Cerebellar nuclear complex (tissue), 1 donor: ENCODE results near the gene SLC4A9.

Source experiments
- DNase-seq, 2 experiments: peaks; one replicate each; lab custom pipeline; 2025; lab: John Stamatoyannopoulos, UW

SLC4A9 gene

DNA sequence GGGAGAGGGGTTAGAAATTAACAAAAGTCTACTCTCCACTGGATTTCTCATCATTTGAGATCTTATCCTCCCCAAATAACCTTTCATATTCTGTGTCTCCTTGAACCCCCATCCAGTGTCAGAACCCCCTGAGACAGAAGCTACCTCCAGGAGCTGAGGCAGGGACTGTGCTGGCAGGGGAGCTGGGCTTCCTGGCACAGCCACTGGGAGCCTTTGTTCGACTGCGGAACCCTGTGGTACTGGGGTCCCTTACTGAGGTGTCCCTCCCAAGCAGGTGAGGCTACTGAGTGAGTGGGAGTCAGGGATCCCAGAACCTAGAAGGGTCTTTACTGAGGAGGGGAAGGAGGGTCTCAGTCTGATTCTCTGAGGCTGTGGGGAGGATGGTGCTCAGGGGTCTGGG is 1.9 kb downstream of the SLC4A9 start:
- no peak for DNase-seq

DNA sequence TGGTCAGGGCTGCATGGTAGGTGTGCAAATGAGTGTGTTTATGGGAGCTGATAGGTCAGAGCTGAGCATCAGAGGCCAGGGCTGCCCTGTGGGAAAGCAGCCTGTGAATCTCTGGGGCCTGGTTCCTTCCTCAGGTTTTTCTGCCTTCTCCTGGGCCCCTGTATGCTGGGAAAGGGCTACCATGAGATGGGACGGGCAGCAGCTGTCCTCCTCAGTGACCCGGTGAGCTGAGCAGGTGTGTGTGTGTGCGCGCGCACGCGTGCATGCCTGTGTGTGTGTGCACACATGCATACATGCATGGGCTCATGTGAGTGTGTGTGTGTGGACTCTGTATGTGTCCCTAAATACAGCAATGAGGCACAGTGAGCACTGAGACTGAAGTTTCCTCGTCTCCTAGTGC is 2.3 kb downstream of the SLC4A9 start:
- no peak for DNase-seq

DNA sequence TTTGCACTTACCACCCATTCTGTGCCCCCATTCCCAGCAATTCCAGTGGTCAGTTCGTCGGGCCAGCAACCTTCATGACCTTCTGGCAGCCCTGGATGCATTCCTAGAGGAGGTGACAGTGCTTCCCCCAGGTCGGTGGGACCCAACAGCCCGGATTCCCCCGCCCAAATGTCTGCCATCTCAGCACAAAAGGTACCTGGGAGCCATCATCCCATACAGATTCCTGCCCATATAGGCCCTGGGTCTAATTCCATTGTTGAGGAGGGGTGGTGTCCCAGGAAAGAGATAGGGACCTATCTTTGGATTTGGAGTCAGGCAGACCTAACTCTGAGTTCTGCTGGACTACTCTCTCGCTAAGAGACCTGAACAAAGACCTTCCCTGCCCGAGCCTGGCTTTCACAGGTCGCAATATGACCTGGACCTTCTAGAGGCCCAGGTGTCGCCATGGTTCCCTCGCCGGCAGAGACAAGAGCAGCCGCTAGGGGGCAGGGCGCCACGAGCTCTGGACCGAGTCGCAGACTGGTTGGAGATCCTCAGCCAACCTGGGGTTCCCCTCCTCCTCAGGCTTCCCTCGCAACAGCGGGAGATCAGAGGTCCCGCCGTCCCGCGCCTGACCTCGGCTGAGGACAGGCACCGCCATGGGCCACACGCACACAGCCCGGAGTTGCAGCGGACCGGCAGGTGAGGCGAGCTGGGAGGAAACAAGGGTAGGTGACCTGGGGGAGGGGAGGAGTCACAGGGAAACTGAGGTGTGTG is 3.1 kb downstream of the SLC4A9 start:
- DNase-seq: peak in 1 of 2 experiments; percentile 18

DNA sequence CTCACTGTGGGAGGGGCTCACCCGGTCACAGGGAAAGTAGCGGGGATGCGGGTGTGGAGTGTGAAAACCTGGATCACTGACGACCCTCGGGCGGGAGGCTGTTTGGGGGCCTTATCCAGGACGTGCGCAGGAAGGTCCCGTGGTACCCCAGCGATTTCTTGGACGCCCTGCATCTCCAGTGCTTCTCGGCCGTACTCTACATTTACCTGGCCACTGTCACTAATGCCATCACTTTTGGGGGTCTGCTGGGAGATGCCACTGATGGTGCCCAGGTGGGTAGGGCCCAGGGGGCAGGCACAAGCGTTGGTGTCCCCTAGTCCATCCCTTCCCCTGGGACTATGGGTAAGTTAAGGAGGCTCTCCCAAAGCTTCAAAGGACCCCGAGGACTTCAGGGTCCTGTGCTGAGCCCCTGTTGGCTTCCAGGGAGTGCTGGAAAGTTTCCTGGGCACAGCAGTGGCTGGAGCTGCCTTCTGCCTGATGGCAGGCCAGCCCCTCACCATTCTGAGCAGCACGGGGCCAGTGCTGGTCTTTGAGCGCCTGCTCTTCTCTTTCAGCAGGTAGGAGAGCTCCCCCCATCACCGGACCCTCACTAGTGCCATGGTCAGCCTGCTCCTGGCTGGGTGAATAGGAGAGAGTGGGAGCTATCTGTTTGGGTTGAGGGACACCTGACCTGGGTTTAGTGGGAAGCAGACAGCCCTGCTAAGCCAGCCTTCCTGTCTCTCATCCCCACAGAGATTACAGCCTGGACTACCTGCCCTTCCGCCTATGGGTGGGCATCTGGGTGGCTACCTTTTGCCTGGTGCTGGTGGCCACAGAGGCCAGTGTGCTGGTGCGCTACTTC is 3.9 kb downstream of the SLC4A9 start:
- DNase-seq: no peak

DNA sequence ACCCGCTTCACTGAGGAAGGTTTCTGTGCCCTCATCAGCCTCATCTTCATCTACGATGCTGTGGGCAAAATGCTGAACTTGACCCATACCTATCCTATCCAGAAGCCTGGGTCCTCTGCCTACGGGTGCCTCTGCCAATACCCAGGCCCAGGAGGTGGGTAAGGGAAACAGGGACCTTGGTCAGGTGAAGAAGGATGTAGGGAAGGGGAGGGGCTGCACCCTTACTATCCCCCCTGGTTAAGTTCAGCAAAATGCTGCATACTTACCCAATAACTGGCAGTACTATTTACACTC is 4.4 kb downstream of the SLC4A9 start:
- no peak for DNase-seq

DNA sequence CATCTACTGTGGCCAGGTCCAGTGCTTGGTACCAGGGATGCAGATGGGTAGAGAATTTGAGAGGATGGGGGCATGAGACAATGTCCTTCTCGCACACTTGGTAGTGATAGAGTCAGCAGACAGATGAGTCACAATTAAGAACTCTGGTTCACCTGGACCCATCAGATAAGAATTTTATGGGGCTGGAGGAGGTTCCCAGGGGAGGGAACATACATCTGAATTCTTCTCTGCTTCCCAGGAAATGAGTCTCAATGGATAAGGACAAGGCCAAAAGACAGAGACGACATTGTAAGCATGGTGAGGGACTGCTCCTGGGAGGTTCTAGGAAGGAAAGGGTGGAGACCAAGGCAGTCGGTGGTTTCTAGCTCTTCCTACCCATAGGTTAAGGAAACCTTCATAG is 5.3 kb downstream of the SLC4A9 start:
- DNase-seq: no peak

DNA sequence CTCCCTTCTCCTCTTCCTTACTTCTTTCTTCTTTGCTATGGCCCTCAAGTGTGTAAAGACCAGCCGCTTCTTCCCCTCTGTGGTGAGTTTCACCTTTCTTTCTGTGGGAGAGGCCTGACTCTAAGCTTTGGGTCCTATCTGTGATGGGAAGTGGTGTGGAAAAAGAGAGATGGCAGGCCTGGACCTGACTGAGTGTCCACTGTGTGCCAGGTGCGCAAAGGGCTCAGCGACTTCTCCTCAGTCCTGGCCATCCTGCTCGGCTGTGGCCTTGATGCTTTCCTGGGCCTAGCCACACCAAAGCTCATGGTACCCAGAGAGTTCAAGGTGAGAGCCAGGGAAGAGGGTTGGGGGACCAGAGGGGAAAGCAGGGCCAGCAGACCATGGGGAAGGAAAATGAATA is 5.9 kb downstream of the SLC4A9 start:
- DNase-seq: no peak

DNA sequence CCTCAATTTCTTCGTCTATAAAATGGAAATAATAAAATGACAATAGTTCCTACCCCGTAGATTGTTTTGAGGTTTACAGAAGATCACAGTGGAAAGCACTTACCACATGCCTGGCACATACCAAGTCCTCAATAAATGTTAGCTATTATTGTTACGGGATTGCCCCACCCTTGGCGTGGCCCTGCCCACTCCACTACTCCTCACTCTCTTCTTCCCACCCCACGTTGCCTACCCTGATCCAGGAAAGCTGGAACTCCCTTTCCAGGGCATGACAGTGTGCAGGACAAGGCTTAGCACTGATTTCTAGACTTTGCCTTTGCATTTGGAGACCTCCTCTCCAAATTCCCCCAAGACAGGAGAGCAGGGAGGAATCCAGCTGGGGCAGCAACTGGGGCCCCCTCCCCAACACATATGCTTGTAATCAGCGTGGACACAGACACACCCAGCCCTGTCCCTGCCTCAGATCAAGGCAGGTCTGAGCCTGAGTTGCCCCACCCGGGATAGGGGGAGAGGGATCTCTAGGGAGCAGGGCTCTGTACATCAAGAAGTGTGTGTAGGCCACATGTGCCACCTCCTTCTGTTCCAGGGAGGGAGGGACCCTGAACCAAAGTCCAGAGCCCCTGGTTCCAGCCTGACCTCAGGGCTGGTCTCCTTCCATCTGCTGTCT is 6.7 kb downstream of the SLC4A9 start:
- no peak for DNase-seq

DNA sequence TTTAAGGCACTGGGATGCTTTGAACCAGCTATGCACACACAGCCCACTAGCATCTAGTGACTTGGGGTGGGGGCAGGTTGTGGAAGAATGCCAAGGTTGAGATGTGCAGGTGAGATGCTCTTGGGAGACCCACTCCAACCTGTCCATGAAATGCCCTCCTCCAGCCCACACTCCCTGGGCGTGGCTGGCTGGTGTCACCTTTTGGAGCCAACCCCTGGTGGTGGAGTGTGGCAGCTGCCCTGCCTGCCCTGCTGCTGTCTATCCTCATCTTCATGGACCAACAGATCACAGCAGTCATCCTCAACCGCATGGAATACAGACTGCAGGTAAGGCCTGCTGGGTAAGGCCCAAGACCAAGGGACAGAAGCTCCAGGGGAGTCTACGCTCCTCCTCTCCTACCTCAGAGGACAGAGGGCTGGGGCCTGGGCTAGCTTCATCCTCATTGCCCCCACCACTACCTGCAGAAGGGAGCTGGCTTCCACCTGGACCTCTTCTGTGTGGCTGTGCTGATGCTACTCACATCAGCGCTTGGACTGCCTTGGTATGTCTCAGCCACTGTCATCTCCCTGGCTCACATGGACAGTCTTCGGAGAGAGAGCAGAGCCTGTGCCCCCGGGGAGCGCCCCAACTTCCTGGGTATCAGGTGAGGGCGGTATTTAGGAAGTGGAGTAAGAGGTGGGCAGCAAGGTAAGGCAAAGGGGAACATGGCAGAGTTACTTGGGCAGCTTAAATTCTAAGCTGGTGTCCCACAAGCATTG is 7.4 kb downstream of the SLC4A9 start:
- DNase-seq: no peak

DNA sequence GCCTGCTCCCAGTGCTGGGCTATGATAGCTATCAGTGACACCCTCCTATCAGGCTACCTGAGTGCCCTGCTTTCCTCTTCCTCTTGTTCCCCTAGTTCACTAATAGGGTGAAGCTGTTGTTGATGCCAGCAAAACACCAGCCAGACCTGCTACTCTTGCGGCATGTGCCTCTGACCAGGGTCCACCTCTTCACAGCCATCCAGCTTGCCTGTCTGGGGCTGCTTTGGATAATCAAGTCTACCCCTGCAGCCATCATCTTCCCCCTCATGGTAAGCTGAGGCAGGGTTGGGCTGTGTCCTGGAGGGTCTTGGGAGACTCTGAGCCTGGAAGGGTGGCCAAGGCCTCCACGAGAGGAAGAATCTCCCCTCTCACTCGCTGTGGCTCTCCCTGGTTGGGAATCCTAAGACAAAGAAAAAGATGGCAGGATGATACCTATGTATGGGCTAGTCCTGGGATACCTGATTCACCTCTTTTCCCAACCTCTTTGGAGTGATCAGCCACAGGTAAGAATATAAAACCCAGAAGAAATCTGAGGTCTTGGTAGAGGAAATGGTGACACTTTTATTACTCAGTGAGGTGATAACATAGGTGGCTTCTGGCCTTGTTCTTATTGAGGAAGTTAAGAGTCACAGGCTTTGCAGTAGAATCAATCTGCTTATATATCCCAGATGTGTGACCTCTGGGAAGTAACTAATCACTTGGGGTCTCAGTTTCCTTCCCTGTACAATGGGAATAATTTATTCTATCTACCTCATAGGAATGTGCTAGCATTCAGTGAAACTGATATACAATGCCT is 11.6 kb downstream of the SLC4A9 start:
- DNase-seq: no peak

DNA sequence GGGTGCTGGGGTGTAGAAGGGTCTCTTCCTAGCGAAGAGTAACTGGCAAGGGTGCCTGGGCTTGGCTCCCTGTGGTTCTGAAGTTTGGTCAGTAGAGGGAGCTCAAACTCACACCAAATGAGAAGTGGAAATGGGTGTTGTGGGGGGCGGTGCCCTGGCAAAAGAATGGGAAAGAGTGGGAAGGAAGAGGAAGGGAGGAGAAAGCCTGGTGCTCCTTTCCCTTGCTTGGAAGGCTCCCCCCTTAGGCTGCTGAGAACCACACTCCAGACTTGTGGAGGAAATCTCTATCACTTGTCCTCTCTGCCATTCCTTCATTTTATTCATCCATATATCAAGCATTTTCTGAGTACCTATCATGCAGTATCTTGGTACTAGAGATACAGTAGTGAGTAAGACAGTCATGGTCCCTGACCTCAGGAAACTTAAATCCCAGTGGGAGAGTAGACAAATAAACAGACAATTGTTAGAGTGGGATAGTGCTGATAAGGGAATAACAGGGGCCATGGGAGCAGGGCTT is 13.0 kb downstream of the SLC4A9 start:
- DNase-seq: no peak

DNA sequence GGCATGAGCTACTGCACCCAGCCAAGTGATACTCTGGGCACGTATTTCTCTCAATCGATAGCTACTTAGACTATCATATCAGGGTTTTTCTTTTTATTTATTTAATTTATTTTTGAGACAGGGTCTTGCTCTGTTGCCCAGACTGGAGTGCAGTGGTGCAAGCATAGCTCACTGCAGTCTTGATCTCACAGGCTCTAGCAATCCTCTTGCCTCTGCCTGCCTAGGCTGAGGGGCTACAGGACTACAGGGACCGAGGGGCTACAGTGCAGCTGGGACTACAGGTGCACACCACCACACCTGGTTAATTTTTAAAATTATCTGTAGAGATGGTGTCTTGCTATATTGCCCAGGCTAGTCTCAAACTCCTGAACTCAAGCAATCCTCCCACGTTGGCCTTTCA is 21.4 kb downstream of the SLC4A9 start:
- no peak for DNase-seq

DNA sequence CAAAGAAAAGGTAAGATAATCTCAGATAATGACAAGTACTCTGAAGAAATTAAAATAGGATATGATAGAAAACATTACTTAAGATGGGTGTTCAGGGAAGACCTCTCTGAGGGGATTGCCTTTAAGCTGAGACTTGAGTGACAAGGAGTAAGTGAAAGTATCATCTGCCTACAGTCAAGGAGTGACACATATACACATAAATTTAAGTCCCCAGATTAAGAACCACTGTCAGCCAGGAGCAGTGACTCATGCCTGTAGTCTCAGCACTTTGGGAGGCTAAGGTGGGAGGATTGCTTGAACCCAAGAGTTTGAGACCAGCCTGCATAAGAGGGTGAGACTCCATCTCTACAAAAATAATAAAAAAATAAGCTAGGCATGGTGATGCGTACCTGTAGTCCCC is 22.0 kb downstream of the SLC4A9 start:
- no peak for DNase-seq

DNA sequence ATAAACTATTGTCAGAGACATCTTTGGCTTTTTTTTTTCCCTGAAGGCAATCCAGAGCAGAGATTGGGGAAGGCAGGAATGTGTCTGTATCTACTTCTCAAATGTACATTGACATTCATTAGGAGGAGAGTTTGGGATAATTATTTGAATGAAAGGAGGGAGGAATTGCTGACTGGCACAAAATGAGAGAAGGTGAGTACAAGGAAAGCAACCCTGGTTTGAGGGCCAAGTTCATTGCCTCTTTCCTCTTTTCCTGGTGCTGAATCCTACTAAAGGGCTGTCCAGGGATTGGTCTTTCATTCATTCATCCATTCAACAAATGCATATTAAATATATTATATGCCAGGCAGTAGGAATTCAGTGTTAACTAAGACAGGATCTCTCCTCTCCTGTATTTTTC is 22.9 kb downstream of the SLC4A9 start:
- DNase-seq: no peak

DNA sequence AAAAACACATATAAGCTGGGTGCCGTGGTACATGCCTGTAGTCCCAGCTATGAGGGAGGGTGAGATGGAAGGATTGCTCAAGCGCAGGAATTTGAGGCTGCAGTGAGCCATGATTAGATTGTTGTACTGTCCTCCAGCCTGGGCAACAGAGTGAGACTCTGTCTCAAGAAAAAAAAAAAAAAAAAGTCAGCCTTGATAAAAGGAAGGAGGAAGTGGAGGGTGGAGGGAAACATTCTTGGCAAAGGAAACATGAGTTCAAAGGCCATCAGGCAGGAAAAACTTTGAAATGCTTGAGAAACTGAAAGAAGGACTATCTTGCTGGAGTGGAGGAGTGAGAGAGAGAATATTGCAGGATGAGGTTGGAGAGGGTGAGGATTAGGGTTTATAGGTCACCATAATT is 23.3 kb downstream of the SLC4A9 start:
- DNase-seq: no peak

DNA sequence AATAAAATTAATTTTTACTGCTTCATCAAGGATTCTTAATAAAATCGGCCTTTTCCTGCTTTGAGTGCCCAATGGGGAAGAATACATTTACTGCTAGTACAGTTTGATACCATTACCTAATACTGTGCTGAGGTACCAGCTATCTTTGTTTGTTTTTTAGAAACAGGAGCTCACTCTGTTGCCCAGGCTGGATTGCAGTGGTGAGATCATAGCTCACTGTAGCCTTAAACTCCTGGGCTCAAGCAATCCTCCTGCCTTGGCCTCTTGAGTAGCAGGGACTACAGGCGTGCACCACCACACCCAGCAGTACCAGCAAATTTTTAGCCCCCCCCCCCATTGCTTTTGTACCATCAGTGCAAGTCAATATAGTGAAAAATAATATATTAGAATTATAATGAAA is 28.1 kb downstream of the SLC4A9 start:
- no peak for DNase-seq

DNA sequence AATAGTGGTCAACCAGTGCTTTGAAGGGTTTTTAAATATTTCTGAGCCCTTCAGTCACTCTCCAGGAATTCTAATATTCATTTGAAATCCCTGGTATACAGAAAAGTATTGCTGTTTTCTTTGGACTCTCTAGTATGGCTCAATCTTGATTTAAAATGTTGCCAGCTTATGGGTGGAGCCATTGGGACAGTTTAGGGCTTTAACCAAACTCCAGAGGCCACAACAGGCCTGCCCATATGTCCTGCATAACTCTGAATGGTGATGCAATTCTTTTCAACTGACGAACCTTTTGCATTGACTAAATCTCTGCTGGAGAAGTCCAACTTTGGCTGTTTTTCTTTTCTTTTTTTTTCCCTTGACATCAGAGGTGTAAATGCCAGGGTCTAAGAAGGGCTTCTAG is 31.3 kb downstream of the SLC4A9 start:
- no peak for DNase-seq

DNA sequence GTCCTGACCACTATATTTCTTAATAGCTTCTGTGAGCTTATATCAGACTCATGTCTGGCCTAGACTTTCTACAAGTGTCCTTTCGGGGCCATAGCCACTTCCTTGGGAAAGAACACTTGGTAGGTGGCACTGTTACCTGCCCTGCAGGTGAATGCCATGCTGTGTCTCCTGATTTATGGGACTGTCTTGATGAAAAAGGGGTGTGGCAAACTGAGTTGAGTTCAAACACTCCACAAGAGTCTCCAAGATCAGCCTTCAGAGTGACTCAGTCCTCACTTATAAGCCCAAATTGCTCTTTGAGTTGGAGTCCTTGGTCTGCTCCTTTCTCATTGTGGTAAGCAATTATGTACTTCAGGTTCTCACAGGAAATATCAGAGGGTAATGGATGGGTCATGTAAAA is 31.7 kb downstream of the SLC4A9 start:
- DNase-seq: no peak

DNA sequence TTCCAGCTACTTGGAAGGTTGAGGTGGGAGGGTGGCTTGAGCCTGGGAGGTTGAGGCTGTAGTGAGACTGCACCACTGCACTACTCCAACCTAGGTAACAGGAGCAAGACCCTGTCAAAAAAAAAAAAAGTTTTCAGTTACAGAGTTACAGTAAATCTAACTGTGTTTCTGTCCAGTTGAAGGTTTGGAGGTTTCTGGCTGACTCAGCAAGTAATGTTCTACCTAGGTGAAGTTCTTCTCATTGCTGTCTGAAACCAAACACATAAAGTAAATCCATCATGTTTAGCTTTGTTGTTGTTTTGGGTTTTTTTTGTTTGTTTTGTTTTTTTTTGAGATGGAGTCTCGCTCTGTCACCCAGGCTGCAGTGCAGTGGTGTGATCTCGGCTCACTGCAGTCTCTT is 33.7 kb downstream of the SLC4A9 start:
- no peak for DNase-seq

DNA sequence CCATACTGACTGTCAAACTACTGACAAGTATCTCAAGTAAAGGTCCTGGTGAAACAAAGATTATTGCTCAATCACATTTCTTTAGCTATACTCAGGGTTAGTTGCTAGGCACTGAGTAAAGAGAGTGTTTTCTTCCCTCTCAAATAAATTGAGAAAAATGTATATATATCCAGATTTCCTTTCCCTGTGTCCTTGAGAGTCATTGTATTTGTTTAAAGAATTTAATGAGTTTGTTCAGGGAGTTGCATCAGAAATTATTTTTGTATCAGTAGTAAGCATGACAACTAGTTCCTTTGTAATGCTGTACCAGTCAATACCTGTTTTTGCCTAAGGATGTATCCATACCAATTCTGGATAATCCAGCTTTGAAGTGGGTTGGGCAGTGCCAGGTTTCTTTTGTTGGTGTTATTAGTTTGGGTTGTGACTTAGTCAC is 38.4 kb downstream of the SLC4A9 start:
- no peak for DNase-seq

DNA sequence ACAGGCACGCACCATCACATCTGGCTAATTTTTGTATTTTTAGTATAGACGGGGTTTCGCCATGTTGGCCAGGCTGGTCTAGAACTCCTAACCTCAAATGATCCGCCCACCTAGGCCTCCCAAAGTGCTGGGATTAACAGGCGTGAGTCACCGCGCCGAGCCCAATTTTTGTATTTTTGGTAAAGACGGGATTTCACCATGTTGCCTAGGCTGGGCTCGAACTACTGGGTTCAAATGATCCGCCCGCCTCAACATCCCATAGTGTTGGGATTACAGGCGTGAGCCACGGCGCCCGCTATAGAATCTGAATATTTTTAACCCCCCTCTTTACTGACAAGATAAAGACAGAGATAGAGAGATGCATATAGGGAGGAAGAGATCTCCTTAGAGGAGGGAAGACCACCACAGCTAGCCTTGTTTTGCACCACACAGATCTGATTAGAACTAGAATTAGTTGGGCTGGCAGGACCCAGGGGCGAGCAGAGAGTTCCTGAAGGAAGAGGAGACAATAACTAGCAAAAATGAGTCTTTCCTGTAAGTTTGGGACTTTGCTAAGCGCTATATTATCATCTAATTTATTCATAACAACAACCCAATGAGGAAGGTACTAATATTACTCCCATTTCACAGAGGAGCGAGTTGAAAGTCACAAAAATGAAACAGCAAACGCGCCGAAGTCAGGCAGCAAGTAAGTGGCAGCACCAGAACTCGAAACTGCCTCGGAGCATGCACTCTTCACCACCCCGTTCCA is 40.2 kb downstream of the SLC4A9 start:
- DNase-seq: no peak
